HG03025 (cell line): Measurements from ENCODE around the gene NDUFAF8.

Source experiments
- ATAC-seq: cut with Tn5 transposase; IDR thresholded peaks from one replicate; pipeline ENCODE4 v1.9.1; 2021; ENCODE audit warnings: mild to moderate bottlenecking, moderate library complexity; ENCODE audit not compliant: unreplicated experiment, low FRiP score

NDUFAF8 gene, protein sequence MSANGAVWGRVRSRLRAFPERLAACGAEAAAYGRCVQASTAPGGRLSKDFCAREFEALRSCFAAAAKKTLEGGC

DNA sequence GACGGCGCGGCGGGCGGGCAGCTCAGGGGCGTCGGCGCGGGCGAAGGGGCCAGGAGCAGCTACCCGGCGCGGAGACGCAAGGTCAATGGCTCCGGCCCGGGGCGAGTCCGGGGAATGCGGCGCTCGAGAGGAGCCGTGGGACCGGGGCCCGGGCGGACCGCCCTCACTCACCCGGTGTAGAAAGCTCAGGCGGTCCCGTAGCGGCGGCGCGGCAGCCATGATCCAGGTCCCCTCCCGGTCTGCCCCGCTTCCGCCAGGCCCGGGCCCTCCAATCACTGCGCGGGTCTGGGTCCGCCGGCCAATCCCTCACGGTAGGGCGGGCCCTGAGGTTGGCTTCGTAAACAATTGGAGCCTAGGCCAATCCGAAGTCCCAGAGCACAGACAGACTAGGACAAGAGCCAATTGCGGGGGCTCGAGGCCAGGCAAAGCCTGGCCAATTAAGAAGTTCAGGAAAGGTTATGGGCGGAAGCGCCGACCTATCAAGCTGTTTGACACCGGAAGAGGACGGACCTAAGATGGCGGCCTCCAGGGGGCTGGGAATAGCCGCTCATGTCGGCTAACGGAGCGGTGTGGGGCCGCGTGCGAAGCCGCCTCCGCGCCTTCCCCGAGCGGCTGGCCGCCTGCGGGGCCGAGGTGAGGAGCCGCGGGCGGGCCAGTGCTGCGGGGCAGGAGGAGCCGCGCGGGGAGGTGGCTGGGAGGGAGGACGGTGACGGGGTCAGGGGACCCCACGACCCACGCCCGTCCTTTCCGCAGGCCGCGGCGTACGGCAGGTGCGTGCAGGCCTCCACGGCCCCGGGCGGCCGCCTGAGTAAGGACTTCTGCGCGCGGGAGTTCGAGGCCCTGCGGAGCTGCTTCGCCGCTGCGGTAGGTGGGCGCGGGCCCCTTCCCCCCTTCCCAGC lies at the start of gene NDUFAF8, which contains the start of gene TEPSIN:
TSS of gene NDUFAF8 (plus strand) at position 504 of the 899 bp plus-strand sequence. CDS start at position 550, 46 bp downstream.
TSS of gene TEPSIN (minus strand) at position 241 of the 899 bp plus-strand sequence. CDS start at position 219, 22 bp downstream.
- ATAC-seq, result peak; percentile 78

DNA sequence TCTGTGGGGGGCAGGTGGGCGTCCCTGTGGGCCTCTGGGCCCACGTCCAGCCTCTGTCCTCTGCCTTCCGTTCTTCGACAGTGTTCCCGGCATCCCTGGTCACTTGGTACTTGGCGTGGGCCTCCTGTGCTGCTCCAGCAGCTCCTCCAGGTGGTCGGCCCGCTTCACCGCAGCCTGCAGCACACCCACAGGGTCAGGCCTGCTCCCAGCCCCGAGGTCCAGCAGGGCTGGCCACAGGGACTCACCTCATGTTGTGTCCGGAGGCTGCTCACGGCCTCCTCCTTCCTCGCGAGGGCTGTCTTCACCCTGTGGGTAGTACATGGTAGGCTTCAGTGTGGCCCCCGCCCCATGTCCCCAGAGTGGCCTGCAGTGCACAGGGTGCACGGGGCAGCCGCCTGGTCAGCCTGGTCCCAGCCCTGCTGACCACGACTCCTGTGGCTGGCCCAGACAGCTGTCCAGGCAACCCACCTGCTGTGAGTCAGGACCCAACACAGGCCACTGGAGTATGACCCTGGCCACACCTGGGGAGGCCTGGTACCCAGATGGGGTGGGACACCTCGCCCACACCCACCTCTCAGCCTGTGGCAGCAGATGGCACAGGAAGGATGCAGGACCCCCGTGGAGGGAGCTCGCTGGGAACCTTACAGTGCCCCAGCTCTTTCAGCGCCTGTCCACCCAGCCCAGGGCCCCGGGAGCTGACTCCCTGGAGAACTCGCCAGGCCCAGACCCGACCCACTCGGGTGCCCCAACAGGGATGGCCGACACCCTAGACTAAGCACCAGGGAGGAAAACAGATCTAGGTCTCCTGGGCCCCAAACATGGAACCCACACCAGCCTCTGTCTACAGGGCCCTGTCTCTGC lies 49.2 kb upstream of the NDUFAF8 start:
- ATAC-seq, result no peak

DNA sequence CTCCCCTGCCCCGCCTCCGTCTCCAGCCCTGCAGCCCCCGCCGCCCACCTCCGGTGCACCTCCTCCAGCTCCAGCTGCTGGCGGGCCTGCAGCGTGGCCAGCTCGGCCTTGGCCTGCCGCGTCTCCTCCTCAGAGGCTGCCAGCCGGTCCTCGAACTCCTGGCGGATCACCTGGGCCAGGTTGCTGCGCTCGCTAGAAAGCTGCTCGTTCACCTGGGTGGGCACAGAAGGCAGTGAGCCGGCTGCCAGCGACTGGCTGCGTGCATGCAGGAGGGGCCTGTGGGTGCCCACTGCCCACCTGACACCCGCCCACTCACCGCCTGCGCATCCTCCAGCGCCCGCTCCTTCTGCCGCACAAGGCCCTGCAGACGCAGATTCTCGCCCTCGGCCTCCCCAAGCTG lies 48.5 kb upstream of the NDUFAF8 start:
- no peak for ATAC-seq

DNA sequence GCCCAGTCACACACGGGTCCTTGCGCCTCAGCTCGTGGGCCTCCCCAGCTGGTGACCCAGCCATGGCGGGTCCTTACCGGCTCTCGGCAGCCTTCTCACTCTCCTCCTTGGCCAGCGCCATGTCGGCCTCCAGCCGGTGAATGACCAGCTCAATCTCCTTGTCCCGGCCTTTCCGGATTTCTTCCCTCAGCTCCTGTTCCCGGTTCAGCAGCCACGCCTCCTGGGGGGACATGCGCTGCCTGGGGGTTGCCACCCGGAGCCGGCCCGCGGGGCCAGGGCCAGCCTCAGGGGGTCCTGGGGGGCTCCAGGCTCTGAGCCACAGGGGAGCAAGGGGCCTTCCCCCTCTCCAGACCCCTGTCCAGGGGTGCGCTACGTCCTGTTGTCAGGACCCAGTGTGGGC lies 48.0 kb upstream of the NDUFAF8 start:
- no peak for ATAC-seq

DNA sequence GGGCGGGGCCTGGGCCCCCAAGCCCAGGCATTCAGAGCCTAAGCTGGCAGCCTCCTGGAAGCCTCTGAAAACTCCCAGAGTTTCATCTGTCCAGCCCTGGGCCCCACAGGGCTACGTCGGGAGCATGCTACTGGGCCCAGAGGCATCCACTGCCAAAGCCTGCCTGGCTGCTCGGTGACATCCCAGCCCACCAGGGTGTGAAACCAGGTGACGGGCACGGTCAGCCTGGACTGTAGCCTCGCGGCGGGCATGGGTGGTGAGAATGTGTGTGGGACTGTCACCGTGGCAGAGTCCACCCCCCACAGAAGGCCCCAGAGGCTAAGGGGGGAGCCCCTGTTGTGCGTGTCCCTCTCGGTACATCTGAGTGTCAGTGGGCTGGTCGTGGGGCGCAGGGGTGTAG lies 47.5 kb upstream of the NDUFAF8 start:
- no peak for ATAC-seq

DNA sequence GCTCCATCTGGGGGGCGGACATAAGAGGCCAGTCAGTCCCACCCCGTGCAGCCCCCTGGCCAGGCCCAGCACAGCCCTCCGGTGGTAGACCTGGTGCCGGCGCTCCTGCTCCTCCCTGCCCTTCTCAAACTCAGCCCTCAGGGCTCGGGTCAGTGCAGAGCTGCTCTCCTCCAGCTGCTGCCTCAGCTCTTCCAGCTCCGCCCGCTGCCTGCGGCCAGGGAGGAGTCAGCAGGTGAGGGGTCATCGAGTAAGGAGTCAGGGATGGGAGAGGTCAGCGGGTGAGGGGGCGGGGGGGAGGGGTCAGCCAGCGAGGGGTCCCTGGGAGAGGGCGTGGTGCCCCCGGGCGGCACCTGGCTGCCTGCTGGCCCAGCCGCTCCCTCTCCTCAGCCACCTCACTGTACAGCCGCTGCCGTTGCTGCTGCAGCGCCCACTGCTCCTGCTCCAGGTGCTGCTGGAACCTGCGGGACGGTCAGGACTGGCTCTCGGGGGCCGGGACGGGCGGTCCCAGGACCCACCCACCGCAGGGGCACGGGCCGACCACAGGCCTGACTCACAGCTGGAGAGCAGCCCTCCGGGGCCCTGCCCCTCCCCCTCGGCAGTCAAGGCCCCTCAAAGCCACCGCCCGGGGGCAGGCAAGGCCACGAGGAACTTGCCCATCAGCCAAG lies 46.6 kb upstream of the NDUFAF8 start:
- ATAC-seq, result no peak

DNA sequence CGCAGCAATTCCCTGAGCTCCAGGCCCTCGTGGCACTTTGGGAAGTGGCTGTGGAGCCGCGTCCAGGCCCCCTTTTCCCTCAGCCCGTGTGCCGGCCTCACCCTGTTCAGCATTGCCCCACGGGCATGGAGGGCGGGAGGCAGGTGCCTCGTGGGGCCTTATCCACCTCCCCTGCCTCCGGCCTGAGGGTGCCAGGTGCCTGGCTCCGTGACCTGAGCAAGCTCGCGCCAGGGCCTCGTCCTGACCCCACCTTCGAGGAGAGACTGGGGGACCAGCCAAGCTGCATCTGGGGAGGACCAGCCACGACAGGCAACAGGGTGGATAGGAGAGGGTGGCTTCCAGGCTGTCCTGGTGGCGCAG lies 46.1 kb upstream of the NDUFAF8 start:
- ATAC-seq, result no peak

DNA sequence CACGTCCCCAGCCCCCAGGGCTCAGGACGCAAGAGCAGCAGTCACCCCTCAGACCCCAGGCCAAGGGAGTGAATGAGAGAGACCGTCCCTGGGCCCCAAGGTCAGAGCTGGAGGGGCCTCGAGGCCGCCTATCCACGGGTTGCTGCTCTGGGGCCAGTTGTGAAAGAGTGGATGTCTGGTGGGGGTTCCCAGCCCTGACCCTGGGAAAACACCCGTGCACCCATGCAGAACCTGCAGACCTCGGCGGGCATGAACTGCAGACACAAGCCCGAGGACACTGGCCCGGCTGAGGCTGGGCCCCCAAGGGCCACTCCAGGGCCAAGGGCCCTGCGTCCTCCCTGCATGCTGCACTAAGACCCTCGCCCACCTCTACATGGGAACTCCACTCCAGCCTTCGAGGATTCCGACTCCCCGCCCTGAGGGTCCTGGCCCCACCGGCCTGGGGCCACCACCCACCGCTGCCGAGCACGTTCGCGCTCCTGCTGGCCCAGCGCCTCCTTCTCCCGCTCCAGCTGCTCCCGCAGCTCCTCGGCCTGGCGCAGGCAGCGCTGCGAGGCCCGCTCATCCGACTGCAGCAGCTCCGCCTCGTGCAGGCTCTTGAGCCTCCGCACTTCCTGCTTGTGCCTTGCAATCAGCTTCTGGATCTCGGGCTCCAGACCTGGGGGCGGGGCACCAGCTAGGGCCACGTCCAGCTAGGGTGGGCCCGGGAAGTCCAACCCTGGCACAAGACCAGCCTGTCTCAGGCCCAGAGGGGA lies 45.5 kb upstream of the NDUFAF8 start:
- ATAC-seq, result no peak

DNA sequence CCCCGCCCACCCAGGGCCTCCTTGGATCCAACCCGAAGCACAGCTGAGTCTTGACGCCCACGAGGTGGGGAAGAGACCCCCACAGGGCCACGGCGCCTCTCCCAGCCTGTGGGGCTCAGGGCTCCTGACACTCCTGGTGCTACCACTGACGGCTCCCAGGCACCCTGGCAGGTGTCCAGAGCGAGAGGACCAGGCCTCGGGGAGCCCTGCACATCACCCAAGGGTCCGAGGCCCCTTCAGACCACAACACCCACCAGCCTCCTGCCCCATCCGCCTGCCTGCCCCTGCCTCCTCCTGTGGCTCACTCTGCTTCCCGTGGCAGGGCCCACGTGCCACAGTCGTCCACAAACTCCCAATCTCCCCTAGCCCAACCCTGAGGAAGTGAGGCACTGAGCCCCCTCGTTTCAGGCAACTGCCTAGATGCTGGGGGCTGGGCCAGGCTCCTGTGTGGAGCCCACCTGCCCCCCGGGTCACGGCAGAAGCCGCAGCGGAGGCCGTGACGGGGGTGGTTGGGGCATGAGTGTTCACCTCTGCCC lies 44.8 kb upstream of the NDUFAF8 start:
- ATAC-seq, result no peak

DNA sequence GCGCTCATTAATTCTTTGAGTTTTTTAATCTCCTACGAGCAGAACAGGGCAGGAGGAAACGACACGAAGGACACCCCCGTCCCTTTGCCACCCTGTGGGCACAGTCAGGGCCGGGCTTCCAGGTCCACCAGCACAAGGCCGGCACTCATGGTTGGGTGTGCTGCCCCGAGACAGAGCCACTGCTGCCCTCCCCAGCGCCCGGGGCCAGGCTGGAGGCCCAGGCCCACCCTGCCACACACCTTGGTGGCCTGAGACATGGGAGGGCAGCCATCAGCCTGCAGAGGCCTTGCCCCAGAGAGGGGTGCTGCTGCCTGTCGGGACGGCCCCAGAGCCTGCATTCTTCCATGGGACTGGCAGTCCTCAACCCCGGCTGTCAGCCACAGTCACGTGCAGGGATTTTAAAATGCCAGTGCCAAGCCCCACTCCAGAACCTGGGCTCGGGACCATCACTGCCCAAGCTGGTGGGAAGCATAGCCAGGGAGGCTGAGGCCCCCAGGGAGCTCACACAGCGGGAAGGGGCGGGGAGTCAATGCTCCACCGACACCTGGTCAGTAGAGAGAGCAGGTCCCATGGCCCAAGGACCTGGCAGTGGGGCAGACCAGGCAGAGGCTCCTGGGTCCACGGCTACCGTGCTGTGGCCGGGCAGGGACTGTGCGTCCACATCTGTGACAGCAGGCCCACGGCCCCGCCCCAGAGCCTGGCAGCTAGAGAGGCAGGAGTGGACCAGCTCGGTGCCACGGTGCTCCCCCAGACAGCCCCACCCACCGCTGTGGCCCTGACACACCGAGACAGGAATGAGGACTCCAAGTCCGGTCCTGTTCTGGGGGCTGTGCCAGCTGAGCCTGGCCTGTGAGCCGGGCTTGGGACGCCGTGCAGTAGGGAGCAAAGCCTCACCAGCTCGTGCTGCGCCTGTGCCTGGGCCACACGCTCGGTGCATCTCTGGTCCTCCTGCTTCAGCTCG lies 43.9 kb upstream of the NDUFAF8 start:
- no peak for ATAC-seq

DNA sequence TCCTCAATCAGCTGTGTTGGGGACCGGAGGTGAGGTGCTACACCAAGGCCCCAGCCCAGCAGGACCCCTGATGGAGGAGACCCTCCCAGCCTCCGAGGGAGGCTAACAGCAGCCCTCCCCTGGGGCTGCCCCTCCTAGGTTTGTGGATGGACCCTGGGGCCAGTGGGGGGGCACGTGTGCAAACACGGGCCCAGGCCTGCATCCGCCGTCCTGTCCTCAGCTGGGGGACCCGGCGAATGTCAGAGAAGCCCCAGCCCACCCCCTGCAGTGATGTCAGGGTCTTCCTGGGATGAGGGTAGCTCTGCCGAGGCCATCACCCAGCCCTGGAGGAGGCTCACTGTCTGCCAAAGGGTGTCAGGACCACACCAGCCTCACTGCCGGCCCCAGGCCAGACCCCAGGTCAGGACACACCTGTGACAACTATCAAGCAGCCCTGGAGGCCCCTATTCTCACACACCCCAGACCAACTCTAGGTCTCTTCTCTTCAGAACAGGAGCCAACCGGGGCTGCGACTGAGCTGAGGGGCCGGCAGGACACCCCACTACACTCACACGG lies 43.1 kb upstream of the NDUFAF8 start:
- ATAC-seq, result no peak

DNA sequence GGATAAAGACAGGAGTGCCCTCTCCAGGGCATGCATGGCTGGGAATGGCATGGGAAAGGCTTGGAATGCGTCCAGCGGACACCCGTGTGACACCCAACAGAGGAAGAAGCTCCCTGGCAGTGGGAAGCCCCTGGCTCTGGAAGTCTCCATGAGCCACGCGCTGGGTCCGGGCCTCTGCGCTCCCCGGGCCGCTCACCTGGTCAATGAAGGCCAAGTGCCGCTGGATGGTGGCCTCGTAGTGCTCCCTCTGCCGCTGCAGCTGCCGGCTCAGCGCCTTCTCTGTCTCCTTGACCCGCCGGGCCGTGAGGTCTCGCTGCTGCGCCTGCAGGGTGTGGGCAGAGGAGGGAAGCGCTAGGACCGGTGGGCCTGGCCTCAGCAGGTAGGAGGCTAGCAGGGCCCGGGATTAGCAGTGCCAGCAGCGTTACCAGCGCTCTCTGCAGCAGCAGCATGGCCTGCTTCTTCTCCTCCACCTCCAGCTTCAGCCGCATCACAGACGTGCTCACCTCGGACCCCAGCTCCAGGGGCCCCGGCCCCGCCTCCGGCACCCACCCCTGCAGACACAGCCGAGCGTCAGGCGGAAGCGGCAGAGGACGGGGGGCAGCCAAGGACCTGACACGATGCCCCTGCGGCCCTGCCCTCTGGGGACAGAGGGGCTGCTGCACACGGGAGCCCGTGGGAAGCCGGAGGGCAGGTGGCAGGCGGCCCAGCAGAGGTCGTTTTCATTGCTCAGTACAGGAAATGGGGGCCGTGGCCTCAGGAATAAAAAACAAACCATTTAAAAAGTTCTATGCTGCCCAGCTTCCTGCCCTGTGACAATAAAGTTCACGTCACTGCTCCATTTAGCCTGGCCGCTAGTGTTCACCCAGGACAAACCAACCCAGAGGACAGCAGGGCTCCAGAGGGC lies 42.4 kb upstream of the NDUFAF8 start:
- no peak for ATAC-seq

DNA sequence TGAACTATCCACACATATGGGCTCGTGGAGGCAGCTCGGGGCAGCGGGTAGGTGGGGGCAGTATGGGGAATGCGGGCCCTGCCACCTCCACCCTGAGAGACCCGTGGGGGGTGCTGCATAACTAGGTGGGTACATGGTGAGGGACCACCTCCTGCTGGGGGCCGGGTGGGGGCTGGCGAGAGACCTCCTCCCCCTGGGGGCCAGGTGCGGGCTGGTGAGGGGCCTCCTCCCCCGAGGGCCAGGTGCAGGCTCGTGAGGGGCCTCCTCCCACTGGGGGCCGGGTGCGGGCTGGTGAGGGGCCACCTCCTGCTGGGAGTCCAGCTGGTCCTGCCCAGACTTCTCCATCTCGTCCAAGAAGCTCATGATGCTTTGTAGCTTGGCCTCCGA lies 41.7 kb upstream of the NDUFAF8 start:
- ATAC-seq, result no peak

DNA sequence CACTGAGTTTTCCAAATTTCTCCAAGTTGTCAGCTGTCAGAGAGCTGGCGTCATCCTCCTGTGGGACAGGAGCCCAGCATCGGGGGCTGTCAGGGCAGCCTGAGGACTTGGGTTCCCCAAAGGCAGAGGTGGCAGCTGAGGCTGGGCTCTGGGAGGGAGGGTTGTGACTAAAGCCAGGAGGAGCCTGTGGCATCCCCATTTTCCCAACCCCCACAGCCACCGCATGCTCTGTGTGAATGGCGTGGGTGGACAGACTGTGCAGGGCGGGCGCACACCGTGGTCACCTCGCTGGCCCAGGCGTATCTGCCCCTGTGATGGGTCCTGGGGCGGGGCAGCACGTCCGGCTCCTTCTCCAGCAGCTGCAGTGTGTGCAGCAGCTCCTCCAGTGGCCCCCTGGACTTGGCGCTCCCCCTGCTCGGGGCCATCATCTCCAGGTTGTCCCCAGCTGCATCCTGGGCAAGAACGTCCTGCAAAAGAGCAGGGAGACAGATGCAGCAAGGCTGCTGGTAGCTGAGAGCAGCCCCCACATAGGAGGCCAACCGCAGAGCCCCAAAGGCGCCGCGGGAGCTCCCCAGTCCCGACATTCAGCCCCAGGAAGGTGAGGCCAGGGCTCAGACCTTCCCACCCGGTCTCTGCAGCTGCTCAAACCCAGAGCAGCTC lies 41.2 kb upstream of the NDUFAF8 start:
- ATAC-seq, result no peak

DNA sequence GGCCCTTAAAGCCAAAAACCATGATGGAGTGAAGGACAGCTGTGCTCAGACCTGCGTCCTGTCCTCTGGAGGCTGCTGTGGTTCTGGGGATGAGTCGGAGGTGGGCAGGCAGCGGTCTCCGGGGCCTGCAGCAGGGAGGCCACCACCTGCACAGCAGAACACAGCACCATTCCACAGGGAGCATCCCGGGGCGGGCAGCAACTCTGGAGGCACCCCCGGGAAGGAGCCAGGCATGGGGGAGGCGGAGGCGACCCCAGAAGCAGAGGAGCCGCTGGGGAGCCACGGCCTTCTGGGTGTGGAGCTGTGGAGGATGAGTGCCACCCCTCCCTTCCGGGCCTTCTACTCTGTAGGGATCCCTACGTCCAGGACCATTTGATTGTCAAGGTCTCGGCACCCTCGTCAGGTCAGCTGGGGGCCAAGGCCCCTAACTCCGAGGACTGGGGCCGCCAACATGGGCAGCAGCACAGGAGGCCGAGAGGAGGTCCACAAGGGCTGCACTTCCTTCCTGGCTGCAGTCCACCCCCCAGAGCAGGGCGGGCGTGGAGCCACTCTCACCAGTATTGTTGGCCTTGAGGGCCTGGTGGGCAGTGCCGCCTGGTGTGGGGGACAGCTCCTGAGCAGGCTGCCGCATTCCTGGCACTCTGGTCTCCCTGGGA lies 40.2 kb upstream of the NDUFAF8 start:
- ATAC-seq, result no peak

DNA sequence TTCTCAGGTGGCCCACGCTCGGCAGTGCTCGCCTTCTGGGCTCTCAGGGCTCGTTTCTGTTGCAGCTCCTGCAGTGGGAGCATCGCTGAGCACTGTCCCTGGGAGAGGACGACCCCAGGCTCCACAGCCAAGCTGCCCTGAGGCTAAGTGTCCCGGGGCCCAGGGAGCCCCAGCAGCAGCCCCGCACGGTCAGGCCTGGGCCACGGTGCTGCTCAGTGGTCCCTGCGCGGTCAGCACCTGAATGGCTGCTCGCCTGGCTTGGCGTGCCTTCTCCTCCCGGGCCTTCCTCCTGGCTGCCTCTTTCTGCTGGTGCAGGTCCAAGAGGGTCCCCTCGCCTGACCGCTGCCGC lies 39.7 kb upstream of the NDUFAF8 start:
- no peak for ATAC-seq
